Measurements from ENCODE around the gene ADAMTS14.
"Not testable (repeated sequence)": the region's sequence is repeated elsewhere in the genome, so short reads cannot be mapped to it uniquely, and the experiment has no call there.

GRCh38 chr10:70644959-70645358 is 27.3 kb upstream of the ADAMTS14 start:
- TF ChIP-seq CTCF (IDR thresholded peaks at IDR 0.05; ENCODE audit: insufficient read depth, low read depth, low read length); EZH2 (IDR thresholded peaks at IDR 0.05; ENCODE audit: insufficient read depth, low read length): not testable (repeated sequence)

Measured in astrocyte (in vitro differentiated cells and primary cell).